Stimulated activated CD4-positive, alpha-beta T cell treated with anti-CD3 and anti-CD28 coated beads, TNF-alpha, amount 100 ng/mL, for 24 hours (primary cell): Measurements from ENCODE around the gene NCEH1.

Experiments used
- DNase-seq, 3 experiments: peaks; one replicate each; pipeline ENCODE4 v3.0.0-alpha.2; 2020; ENCODE audit warnings: low read depth in 3 of 3

NCEH1 gene

DNA sequence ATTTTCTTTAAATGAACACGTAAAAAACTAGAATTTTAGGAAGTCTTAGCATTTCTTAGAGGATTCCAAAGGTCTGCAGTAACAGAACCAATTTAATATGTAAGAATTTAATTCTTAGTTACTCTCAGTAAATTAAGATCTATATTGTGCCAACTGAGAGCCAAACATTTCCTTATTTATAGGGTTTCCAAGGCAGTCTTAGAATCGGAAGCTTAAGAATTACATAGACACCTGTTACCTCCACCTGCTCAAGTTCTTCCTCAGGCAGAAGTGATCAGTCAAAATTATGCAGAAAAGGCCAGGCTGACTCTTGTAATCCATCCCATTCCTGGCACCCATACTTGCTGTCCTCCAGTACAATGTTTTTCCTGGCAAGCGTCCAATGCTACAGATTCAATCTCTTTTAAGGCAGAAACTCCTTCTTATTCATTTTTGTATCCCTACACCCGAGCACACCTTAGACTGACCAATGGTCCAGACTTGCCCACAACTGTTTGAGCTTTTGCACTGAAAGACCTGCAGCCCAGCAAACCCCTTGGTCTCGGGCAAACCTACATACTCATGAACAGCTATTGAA lies 64.3 kb downstream of the NCEH1 start:
- DNase-seq: no peak

DNA sequence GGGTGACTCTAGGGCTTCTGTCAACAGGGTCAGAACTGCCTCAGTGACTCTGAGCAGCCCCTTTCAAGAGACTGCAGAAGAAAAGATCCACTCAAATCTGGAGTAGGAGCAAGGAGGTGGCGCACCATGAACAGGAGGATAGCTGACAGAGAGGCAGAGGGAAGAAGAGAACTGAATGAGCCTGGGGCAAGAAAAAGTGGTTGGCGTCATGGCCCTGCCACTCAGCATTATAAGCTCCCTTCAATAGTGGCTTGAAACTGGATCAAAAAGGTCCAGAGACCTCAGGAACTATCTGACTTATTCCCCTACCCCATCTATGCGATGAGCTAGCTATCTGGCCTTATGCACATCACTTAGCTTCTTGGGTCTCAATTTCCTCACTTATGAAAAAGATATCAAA lies 66.6 kb downstream of the NCEH1 start:
- no peak for DNase-seq

DNA sequence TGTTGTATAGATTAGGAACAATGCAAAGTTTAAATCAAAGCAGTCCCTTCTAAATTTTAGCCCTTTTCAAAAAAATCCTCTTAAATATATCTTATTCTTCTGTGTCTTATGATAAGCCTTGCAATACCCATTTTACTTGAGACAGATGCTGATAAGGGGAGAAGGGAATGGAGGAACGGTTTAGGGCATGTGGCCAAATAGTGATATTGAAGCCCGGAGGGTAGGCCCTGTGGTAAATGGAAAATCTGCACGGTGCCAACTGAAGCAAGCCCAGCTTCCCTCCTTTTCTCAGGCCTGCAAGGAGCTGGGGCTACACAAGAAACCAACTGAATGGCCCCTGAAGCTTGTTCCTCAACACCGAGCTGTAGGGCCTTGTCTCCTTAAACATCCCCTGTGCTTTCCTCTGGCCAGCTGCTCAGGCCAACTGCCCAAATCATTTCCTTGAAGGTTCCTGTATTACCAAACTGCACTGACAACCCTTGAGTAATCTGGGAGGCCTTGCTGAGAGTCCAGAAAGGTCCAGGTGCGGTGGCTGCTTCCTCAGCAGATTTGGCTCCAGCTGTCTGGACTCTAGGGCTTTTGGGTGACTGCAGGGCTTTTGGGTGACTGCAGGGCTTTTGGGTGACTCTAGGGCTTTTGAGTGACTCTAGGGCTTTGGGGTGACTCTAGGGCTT lies 67.2 kb downstream of the NCEH1 start:
- DNase-seq: no peak

DNA sequence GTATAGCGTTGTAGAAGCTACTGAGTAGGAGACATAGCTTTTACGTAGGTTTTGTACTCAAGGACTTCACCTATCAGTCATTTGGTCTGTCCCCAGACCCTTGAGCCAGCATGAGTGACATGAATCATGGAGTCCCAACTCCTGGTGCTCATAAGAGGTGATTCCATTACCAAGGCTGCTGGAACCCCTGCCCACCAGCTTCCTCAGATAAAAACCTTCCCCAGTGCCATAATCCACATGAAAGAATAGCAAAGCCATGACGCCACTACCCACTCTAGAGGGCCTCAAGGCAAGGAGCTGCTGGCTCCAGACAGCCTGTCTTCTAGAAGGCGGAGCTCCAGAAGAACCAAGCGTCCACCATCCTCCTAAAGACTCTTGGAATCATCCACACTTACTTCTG lies 69.6 kb downstream of the NCEH1 start:
- DNase-seq: no peak

DNA sequence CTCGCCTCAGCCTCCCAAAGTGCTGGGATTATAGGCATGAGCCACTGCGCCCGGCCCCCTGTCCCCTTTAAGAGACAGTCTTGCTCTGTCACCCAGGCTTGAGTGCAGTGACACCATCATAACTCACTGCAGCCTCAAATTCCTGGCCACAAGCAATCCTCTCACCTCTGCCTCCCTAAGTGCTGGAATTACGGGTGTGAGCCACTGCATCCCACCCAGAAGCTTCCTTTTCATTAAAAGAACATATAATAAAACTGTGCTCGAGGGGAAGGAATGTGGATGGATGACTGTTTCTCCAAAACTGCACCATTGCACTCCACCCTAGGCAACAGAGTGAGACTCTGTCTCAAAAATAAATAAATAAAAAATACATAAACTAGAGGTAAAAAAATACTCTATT lies 70.1 kb downstream of the NCEH1 start:
- no peak for DNase-seq

DNA sequence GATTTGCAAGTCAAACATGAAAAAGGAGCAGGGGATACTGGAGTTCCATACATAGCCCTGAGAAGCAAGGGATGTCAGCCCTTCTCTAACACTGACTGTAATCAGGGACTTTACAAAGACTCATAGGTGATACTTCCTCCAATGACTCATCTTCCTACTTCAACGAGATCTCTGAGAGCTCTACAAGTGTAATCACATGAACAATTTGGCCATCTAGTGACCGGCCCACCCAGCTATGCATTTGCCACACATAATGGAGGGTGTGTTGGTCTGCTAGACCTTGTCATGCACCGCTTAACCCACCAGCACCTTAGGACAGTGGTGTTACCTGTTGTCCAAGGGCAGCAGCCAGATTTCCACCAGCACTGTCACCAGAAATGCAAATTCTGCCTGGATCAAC lies 75.3 kb downstream of the NCEH1 start:
- no peak for DNase-seq

DNA sequence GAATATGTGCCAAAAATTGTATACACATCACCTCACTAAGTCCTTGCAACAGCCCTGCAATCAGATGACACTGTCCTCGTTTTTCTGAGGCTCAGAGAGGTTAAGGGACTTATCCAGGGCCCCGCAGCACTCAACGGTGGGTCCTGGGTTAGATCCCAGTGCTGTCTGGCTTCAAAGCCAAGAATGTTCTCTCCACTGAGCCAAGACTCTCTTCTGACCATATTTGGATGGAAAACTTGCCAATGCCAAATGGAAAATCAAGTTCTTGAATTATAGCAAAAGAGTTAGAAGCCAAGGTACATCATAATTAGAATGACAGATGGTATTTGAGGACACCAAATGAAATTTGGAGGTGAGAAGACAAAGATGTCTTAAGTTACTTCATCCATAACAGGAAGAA lies 75.9 kb downstream of the NCEH1 start:
- DNase-seq: no peak

DNA sequence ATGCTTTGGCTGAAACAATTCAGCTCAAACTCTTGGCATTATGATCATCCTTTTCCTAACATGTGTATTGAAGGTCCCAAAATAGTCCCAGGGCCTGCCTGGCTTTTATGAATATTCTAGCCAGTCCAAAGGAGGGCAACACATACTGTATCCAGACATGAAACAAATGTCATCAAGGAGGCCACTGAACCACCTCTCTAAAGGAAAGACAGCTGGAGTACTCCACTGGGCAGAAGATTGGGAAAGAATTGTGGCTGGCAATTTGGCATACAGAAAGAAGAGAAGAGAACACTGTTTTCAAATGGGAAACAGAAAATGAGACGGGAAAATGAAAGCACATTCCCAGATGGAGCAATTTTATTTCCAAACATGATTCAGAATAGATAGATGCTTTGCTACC lies 80.6 kb downstream of the NCEH1 start:
- no peak for DNase-seq

DNA sequence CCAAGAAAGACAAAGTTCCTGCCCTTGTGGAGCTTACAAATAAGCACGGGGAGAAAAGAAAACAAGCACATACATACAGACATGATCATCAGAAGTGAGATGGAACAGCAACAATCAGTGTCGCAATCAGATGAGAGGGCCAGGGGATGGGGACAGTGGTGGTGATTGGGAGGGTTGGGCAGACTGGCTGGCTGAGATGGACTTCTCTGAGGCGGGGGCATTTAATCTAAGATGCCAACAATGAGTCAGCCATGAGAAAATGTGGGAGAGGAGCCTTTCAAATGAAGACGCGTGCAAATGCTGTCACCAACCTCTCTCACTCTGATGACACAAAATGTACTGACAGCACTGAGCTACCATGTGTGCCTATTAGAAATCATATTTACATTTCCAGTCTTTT lies 81.4 kb downstream of the NCEH1 start:
- no peak for DNase-seq

DNA sequence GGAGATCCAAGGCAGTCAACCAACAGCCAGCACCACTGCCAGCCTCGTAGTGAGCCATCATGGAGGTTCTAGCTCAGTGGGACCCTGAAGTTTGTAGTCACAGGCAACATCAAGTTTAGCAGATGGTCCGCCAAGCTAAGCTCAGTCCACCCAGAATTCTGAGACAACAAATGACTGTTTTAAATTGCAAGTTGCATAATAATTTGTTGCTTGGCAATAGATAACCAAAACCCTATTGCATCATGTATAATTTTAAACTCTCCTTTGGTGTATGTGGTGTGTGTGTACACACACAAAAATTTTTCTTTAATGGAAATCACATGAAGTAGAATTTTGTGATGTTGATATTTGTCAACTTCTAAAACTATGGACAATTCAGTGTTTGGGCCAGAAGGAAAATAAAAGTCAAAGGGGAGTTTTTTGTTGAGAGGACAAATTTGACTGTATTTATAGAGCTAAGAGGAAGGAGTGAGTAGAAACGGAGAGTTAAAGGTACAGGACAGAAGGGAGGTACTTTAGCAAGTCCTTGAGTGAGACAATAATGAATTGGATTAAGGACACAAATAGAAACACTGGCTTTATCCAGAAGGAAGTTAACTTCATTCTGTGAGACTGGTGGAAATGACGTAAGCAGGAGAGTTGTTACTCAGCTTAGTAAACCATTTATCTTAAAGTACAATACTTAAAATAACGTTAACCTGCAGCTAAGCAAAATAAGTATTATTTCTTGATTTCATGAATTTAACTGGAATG lies 83.6 kb downstream of the NCEH1 start:
- no peak for DNase-seq

DNA sequence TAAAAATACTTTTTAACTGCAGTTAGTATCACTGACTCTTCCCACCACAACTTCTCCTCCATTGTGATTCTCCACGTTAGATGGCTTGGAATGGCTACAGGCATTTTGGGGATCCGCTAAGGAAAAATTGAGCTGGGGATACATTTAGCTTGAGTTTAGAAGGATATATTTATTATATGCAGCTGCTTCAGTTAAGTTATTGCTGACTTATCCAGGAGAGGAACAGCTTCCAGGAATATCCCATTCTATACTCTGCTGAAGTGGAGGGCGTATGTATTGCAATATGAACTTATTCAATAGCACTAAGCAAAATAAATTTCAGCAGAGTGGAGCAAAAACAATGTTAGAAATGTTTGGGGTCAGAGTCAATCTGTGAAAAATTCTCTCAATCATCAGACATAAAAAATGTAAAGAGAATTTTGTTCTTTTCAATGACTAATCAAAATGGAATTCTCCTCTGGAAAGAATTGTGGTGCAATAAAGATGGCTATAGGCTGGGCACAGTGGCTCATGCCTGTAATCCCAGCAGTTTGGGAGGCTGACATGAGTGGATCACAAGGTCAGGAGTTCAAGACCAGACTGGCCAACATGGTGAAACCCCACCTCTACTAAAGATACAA lies 84.7 kb downstream of the NCEH1 start:
- DNase-seq: no peak

DNA sequence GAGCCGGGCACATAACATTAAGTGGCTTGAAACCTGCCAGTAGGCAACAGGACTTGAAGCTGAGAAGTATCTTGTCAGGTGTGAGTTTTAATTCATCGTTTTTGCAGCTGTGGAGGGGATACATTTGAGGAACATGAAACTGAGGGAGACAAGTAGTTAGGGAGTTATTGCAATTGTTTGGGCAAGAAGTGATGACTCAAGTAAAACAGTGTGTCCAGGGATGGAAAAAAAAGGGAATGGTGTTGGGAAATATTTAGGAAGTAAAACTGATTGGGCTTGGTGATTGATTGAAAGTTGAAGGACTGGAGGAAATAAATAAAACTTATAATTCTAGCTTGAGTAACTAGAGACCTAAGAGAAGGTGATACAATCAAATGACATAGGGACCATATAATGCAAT lies 85.5 kb downstream of the NCEH1 start:
- DNase-seq: no peak

DNA sequence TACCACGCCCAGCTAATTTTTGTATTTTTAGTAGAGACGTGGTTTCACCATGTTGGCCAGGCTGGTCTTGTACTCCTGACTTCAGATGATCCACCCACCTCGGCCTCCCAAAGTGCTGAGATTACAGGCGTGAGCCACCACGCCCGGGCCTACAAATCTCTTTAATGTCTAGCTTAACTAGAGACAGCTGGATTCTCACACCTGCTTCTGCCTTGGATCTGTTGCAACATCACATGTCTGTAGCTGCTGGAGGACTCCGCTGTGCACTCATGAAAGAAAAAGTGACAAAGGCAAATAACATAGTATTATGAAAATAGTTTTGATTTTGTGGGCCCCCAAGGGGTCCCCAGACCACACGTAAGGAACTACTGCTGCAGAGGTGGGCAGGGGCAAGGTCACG lies 85.9 kb downstream of the NCEH1 start:
- DNase-seq: no peak

DNA sequence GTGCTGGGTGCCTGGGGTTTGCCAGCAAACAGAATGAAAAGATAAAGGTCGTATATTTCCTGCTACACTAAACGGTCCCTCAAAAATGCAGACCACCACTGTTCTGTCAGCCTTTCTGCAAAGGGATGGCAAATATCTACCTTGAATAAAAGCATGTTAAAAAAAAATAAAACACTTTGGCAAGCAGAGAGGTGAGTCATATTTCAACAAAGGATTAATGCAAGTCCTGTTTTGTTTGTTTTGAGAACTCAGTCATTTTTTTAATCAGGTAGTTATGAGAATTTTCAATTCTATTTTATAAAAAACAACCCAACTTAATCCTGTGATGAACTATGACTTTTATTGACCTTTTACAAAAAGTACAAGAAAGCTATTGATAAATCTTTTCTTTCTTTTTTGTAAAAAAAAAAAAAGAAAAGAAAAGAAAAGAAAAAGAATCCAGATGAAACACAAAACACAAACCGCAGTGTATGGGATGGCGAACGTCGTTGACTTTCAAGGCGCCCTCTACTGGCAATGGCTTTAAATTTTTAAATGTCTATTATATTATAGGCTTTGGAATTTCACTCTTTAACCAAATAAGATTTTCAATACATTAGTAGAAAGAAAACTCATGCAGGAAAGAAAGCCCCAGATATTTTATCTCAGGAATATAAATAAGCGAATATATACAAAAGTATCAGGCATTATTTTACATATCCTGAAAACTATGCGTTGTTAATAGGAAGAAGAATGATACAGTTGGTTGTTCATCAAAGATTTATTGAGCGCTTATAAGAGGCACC lies 87.8 kb downstream of the NCEH1 start:
- peak in 2 of 3 experiments; percentile 7 to 33 for DNase-seq

DNA sequence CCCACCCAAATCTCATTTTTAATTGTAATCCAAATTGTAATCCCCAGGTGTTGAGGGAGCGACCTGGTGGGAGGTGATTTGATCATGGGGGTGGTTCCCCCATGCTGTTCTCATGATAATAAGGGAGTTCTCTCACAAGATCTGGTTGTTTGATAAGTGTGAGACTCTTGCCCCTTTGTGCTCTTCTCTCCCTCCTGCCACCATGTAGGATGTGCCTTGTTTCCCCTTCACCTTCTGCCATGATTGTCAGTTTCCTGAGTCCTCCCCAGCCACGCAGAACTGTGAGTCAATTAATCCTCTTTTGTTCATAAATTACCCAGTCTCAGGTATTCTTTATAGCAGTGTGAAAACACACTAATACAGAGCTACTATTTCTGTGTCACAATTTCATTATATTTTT lies 88.7 kb downstream of the NCEH1 start:
- DNase-seq: no peak

DNA sequence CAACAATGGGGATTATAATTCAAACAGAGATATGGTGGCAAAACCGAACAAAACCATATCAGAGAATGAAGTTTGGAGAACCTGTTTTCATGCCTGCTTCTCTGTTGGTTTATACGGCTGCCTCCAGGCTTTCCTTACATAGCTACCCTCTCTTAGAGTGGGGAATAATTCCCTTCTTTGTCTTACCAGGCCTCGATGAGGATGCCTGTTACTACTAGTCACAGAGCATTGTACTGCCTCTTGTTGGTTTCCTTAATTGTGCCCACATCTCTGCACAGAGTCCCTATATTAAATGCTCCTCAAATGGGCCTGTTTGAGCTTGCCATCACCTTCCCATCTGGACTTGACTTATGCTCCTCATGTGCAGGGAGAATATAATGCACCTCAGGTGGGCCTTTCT lies 92.9 kb downstream of the NCEH1 start:
- DNase-seq: no peak

DNA sequence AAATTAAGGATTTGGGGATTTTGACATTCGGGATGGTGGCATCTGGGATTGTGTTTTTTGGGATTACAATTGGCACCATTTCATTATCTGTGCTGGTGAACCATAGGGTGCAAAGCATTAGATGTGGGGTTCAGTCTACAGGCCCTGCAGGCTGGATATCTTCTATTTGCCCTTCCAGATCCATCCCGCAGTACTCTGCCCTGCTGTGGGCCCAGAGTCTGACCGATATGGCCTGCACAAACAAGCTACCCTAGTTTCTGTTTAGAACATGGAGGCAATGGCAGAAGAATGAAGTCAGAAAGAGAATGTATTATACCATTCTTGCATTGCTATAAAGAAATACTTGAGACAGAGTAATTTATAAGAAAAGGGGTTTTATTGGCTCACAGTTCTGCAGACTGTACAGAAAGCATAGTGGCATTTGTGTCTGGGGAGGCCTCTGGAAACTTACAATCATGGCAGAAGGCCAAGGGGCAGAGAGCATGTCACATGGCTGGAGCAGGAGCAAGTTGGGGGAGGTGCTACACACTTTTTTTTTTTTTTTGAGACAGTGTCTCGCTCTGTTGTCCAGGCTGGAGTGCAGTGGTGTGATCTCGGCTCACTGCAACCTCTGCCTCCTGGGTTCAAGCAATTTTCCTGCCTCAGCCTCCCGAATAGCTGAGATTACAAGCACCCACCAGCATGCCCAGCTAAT lies 93.7 kb downstream of the NCEH1 start:
- DNase-seq: no peak

DNA sequence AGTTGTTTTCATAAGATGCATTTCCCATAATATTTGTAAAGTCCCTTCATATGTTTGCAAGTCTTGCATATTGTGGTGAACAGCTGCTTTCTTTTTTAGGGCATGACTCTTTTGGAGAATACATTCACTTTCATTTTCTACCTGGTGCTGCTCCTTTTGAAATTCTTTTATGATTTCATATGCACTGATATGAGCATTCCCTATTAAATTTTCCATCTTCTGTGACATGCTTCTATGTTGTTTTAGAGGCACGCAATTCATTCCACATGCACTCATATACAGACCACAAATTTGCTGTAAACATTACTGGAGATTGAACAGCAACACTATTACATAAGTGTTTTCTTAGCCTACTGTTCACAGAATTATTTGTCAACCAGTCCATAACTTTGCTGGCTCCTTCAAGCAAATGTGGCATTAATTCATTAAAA lies 94.8 kb downstream of the NCEH1 start:
- no peak for DNase-seq

DNA sequence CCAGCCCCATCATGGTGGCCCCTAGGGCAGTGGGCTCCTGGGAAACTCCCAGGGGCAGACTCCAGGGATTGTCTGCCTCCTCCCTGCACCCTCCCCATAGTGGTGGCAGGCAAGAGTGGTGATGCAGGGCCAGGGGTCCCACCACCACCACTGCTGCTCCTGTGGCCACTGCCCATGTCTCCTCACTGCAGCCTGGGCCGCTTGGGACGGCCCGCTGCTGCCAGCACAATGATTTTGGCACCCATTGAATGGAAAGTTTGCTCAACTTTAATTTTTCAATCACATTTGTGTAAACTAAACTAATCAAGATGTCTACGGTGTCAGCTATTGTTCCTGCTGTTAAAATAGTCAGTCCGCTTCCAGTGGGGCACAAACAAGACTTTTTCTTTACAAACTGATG lies 95.6 kb downstream of the NCEH1 start:
- DNase-seq: no peak

DNA sequence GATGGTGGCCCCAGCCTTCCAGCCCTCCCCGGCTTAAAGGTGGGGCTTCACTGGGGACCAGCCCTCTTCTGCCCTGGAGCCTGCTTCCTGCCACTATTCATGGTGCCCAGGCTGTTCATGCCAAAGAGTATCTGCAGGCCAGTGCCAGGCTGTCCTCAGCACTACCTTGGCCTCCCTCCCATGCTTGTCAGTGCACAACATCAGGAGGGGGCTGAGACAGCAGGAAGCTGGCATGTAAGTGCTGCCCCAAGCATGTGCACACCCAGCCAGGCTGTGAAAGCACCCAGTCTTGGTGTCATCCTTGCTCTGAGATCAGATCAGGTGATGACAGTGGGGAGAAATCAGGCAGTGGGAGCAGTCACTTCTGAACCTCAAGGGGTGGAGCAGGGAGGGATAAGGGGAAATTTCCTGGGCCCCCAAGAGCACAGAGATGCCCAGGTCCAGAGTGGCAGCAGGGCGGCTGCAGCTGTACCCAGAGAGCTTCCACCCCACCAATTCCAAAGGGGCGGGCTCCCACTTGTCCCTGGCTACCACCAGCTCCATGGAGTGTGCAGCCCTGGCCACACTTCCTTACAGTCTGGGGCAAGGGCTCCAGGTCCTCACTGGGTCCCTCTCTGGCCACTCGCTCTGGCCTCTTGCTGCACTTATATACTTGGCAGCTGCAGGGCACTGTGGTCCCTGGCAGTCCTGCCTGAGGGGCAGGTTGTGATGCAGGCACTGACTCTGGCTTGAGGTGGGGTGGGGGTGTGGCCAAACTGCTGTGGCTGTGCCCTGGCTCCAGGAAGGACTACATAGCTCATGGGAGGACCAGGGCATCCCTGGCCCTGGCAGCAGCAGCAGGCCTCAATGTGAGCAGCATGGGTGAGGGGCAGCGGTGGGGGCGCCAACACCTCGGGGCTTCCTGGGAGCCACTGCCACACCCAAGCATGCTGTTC lies 96.3 kb downstream of the NCEH1 start:
- no peak for DNase-seq
